Parietal lobe (tissue), 2 donors: ENCODE results near the gene LYZ. TPM values are rescaled to one million over a fixed set of nuclear protein-coding genes. Genes with fewer than 3 reads are reported as not detected.

Source experiments
- small RNA-seq: library from RNA; depleted of rRNA; stranded (forward); fragments of <200 nt; gene quantifications from one replicate; pipeline ENCODE3, GENCODE V24; 2014; ENCODE audit warnings: low replicate concordance
- total RNA-seq: library from RNA; depleted of rRNA; stranded (reverse); fragments of >200 nt; gene quantifications from one replicate; pipeline ENCODE4 v1.2.3, GENCODE V29; 2014

The LYZ gene
- total RNA-seq, result 2.2 TPM

DNA sequence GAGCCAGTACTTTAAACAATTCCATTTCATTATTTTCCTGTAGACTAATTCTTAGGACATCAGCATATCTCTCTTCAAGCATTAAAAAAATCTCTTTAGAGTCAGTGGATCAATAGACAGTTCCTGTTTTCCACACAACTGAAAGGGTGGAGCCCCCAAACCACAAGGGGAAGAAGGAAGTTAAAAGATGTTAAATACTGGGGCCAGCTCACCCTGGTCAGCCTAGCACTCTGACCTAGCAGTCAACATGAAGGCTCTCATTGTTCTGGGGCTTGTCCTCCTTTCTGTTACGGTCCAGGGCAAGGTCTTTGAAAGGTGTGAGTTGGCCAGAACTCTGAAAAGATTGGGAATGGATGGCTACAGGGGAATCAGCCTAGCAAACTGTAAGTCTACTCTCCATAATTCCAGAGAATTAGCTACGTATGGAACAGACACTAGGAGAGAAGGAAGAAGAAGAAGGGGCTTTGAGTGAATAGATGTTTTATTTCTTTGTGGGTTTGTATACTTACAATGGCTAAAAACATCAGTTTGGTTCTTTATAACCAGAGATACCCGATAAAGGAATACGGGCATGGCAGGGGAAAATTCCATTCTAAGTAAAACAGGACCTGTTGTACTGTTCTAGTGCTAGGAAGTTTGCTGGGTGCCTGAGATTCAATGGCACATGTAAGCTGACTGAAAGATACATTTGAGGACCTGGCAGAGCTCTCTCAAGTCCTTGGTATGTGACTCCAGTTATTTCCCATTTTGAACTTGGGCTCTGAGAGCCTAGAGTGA, at the start of gene LYZ:
Gene LYZ, plus strand, starts transcription at position 220 of the 777 bp plus-strand sequence. Its CDS starts 28 bp downstream, at position 248.

DNA sequence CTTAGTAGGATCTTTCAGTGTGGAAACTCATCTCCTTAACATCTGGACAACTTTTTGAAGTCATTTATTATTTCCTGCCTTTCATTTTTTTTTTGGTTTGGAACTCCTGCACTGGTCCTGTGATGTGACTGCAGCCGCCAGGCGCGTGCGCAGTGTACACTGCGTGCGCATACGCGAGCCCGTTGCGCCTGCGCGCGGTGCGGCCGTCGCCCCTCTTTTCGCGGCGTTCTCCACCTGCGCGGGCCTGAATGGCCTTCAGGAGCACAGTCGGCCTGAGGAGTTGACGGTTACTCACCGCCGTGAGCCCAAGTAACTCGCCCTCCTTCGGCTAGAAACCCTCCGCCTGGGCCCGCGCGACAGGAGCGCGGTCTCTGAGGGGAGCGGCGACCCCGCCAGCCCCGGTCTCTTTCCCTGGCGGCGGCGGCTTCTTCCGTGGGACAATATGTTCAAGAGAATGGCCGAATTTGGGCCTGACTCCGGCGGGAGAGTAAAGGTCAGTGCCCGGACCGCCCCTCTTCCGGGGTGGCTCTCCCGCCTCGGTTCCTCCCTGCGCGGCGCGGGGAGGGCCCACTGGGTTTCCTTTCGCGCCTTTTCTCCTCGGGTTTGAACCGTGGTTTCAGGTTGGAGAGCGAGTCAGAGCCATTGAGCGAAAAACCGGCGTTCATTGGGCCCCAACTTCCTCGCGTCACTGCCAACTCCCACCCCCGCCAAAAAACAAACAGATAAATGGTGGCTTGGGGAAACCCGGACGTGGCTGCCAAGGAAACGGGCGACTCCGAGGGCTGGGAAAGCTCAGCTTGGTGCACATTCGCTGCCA, 11.6 kb downstream of the LYZ start, which contains the start of gene YEATS4:
Gene YEATS4, plus strand, starts transcription at position 213 of the 817 bp plus-strand sequence. Its CDS starts 230 bp downstream, at position 443.

Small RNA genes within 50 kb of the gene (small RNA-seq; reads per million reads assigned to genes)
- not detected for gene RN7SL804P

Other genes with a start within 250 kb of the LYZ start
- 186 TPM for gene CPSF6, start 108.8 kb upstream of the LYZ start, total RNA-seq
- 27.2 TPM for gene YEATS4, start 11.4 kb downstream of the LYZ start, total RNA-seq
- 83.3 TPM for gene FRS2, start 122.0 kb downstream of the LYZ start, total RNA-seq
- 271 TPM for gene CCT2, start 237.1 kb downstream of the LYZ start, total RNA-seq